ENCODE measurements around the gene SLC9C1. TPM values are rescaled to one million over a fixed set of nuclear protein-coding genes. Genes with fewer than 3 reads are reported as not detected.

The SLC9C1 gene
- total RNA-seq, 1 donor from 2014 or later: 0.94 TPM

GRCh38 chr3:112121577-112122547 lies 172.2 kb downstream of the SLC9C1 start:
- DNase-seq (ENCODE audit: low spot score): no peak
- intact Hi-C loops (cut with DNase I): no loop called here
- ATAC-seq: no peak

- intact Hi-C loops (cut with DNase I): no loop called here
- DNase-seq (ENCODE audit: low spot score): no peak
- no peak for ATAC-seq
Observed at GRCh38 chr3:112119962-112120836, 173.8 kb downstream of the SLC9C1 start.

GRCh38 chr3:112117841-112118571 lies 176.0 kb downstream of the SLC9C1 start:
- intact Hi-C loops (cut with DNase I): no loop called here
- ATAC-seq: peak; percentile 50
- DNase-seq (ENCODE audit: low spot score): no peak

GRCh38 chr3:112117415-112117814 lies 176.6 kb downstream of the SLC9C1 start:
- intact Hi-C loops (cut with DNase I): no loop called here
- peak; percentile 53 for ATAC-seq
- DNase-seq (ENCODE audit: low spot score): no peak

GRCh38 chr3:112116748-112117186 lies 177.2 kb downstream of the SLC9C1 start:
- intact Hi-C loops (cut with DNase I): no loop called here
- peak; percentile 43 for ATAC-seq
- DNase-seq (ENCODE audit: low spot score): no peak

- ATAC-seq (no peak), DNase-seq (ENCODE audit: low spot score) (no peak)
- intact Hi-C loops (cut with DNase I): no loop called here
Observed at GRCh38 chr3:112115806-112116383, 178.1 kb downstream of the SLC9C1 start.

GRCh38 chr3:112115161-112115739 lies 178.8 kb downstream of the SLC9C1 start:
- ATAC-seq (peak; percentile 69), DNase-seq (ENCODE audit: low spot score) (no peak)
- intact Hi-C loops (cut with DNase I): no loop called here

- ATAC-seq (no peak), DNase-seq (ENCODE audit: low spot score) (no peak)
- intact Hi-C loops (cut with DNase I): no loop called here
Observed at GRCh38 chr3:112114576-112115160, 179.3 kb downstream of the SLC9C1 start.

GRCh38 chr3:112111785-112112402 lies 182.1 kb downstream of the SLC9C1 start:
- ATAC-seq: peak; percentile 80
- intact Hi-C loops (cut with DNase I): no loop called here
- DNase-seq (ENCODE audit: low spot score): peak; percentile 62

GRCh38 chr3:112109322-112109721 lies 184.7 kb downstream of the SLC9C1 start:
- DNase-seq (ENCODE audit: low spot score) (no peak), ATAC-seq (no peak)
- intact Hi-C loops (cut with DNase I): no loop called here

GRCh38 chr3:112104774-112105173 lies 189.2 kb downstream of the SLC9C1 start:
- intact Hi-C loops (cut with DNase I): no loop called here
- ATAC-seq: no peak
- DNase-seq (ENCODE audit: low spot score): no peak

GRCh38 chr3:112101916-112102315 lies 192.1 kb downstream of the SLC9C1 start:
- ATAC-seq: no peak
- intact Hi-C loops (cut with DNase I): no loop called here
- no peak for DNase-seq (ENCODE audit: low spot score)

- DNase-seq (ENCODE audit: low spot score) (no peak), ATAC-seq (no peak)
- intact Hi-C loops (cut with DNase I): no loop called here
Observed at GRCh38 chr3:112097378-112097777, 196.6 kb downstream of the SLC9C1 start.

GRCh38 chr3:112096176-112096575 lies 197.8 kb downstream of the SLC9C1 start:
- intact Hi-C loops (cut with DNase I): no loop called here
- DNase-seq (ENCODE audit: low spot score) (no peak), ATAC-seq (no peak)

GRCh38 chr3:112095731-112096130 lies 198.3 kb downstream of the SLC9C1 start:
- ATAC-seq: no peak
- intact Hi-C loops (cut with DNase I): no loop called here
- no peak for DNase-seq (ENCODE audit: low spot score)

- intact Hi-C loops (cut with DNase I): no loop called here
- DNase-seq (ENCODE audit: low spot score) (no peak), ATAC-seq (peak; percentile 89)
Observed at GRCh38 chr3:112093180-112093522, 200.9 kb downstream of the SLC9C1 start.

GRCh38 chr3:112092496-112093179 lies 201.4 kb downstream of the SLC9C1 start:
- intact Hi-C loops (cut with DNase I): no loop called here
- DNase-seq (ENCODE audit: low spot score) (no peak), ATAC-seq (peak; percentile 88)
